DOHH2 (cell line): ENCODE results near the gene PRDM1.

Experiments used
- H3F3A ChIP-seq: fragments of 200-600 bp; sonication (generic), shearing (Covaris generic); 2 replicates; pipeline ENCODE4 v1.6.0; 2016; ENCODE audit warnings: antibody characterized with exemption, mild to moderate bottlenecking; ENCODE audit not compliant: control insufficient read depth, insufficient read depth
- H3K27ac ChIP-seq: fragments of 200-600 bp; sonication (generic); 2 replicates; pipeline ENCODE4 v1.5.1; 2014; ENCODE audit warnings: low read depth, mild to moderate bottlenecking, low read length, moderate library complexity
- H3K27me3 ChIP-seq: fragments of 200-600 bp; sonication (generic); 2 replicates; pipeline ENCODE4 v1.6.1; 2014; ENCODE audit warnings: mild to moderate bottlenecking, low read length, mixed read lengths; ENCODE audit not compliant: control insufficient read depth
- H3K36me3 ChIP-seq: fragments of 200-600 bp; sonication (generic); 2 replicates; pipeline ENCODE4 v1.6.1; 2014; ENCODE audit warnings: mild to moderate bottlenecking, low read length, moderate library complexity, mixed read lengths; ENCODE audit not compliant: control insufficient read depth
- H3K4me1 ChIP-seq: fragments of 200-600 bp; sonication (generic); 2 replicates; pipeline ENCODE4 v1.6.1; 2014; ENCODE audit warnings: mild to moderate bottlenecking, low read length, mixed read lengths; ENCODE audit not compliant: control insufficient read depth
- H3K4me2 ChIP-seq: fragments of 200-600 bp; sonication (generic); 2 replicates; pipeline ENCODE4 v1.6.0; 2014; ENCODE audit warnings: mild to moderate bottlenecking, low read length, moderate library complexity
- H3K4me3 ChIP-seq: fragments of 200-600 bp; sonication (generic); 2 replicates; pipeline ENCODE4 v1.5.1; 2014; ENCODE audit warnings: mild to moderate bottlenecking, low read length, mixed read lengths
- H3K79me2 ChIP-seq: fragments of 200-600 bp; sonication (generic); 2 replicates; pipeline ENCODE4 v1.6.1; 2014; ENCODE audit warnings: mild to moderate bottlenecking, low read length, mixed read lengths; ENCODE audit not compliant: control insufficient read depth
- H3K9me2 ChIP-seq: fragments of 200-600 bp; sonication (generic); replicated peaks from 2 replicates; pipeline ENCODE4 v1.6.1; 2014; ENCODE audit warnings: mild to moderate bottlenecking, low read length, mixed read lengths; ENCODE audit not compliant: control insufficient read depth
- H3K9me3 ChIP-seq: fragments of 200-600 bp; sonication (generic); 2 replicates; pipeline ENCODE4 v1.6.1; 2014; ENCODE audit warnings: antibody characterized with exemption, low read length, mixed read lengths; ENCODE audit not compliant: control insufficient read depth, insufficient read depth
- H4K20me1 ChIP-seq: fragments of 200-600 bp; sonication (generic); 2 replicates; pipeline ENCODE4 v1.6.0; 2014; ENCODE audit warnings: low read depth, mild to moderate bottlenecking, antibody characterized with exemption, low read length, moderate library complexity; ENCODE audit not compliant: control insufficient read depth, insufficient read depth
- CTCF ChIP-seq: fragments of 200-600 bp; sonication (generic); IDR thresholded peaks from one replicate; pipeline ENCODE4 v1.5.1; 2014; ENCODE audit warnings: antibody characterized with exemption, mild to moderate bottlenecking, low read depth, low read length; ENCODE audit not compliant: poor library complexity, severe bottlenecking
- EZH2phosphoT487 ChIP-seq: fragments of 200-600 bp; sonication (generic); IDR thresholded peaks from 2 replicates; pipeline ENCODE4 v1.6.1; 2017; ENCODE audit warnings: borderline replicate concordance, mild to moderate bottlenecking, antibody characterized with exemption, low read length, moderate library complexity, mixed read lengths

Gene PRDM1

DNA sequence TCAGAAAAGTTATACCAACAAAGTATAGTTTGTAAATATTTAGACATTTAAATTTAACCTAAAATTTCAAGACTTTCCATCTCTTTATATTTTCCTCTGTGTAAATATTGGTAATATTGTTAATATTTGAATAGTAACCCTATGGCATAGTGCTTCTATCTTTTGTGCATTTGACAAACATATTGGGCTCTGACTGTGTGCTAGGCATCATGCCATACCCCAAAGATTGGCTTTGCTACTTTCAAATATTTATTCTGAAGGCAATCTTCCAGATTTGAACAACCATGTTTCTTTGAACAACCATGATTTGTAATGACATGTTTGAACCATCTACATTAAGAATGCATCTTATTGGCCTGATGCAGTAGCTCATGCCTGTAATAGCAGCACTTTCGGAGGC, 15.5 kb upstream of the PRDM1 start:
- Histone ChIP-seq H3K27me3 (0 out of 2 replicates have a peak, but pooled peaks cover 3% of the 10 kb centered on the region), H3K27ac (no peak overlapping the region), H3K9me3 (no peaks in the 10 kb centered on the region), H3K9me2 (no peaks in the 10 kb centered on the region; the same call in 1 of the 2 replicates), H3K36me3 (no peaks in the 10 kb centered on the region), H3K4me2 (no peak overlapping the region), H3F3A (no peaks in the 10 kb centered on the region), H3K4me1 (no peaks in the 10 kb centered on the region), H3K4me3 (no peak overlapping the region), H4K20me1 (no peaks in the 10 kb centered on the region), H3K79me2 (no peaks in the 10 kb centered on the region)
- no peak for TF ChIP-seq EZH2phosphoT487
- no peak for TF ChIP-seq CTCF

DNA sequence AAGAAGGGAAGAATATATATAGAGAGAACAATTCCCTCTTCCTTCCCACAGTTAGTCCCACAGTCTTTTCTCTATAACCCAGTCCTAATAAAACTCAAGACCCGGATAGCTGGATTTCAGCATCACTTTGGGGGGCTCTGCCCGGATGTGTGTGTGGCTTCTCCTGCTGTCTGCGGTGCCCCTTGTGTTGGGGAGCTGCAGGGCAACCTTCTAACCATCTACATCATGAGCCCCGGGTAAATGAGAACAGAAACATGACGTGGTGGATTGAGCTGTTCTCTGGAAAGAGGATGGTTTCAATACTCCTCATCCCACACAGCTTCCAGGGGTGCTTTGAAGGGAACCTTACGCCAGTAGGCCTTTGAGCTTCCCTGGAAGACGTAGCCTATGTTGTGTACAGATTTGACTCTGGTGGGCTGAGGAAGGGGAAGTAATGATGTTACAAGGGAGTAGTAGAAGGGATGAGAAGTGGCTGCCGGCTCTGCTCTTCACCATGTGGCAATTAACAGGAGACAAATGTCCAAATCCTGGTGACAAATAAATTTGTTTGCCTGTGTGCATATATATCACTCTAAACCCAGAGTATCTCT, 13.5 kb upstream of the PRDM1 start:
- Histone ChIP-seq H4K20me1 (no peaks in the 10 kb centered on the region), H3K9me3 (no peaks in the 10 kb centered on the region), H3F3A (no peaks in the 10 kb centered on the region), H3K27ac (no peak overlapping the region), H3K79me2 (no peaks in the 10 kb centered on the region), H3K27me3 (0 out of 2 replicates have a peak, but pooled peaks cover 3% of the 10 kb centered on the region), H3K4me2 (no peak overlapping the region), H3K4me1 (no peaks in the 10 kb centered on the region), H3K9me2 (no peaks in the 10 kb centered on the region; the same call in 1 of the 2 replicates), H3K36me3 (no peaks in the 10 kb centered on the region), H3K4me3 (no peak overlapping the region)
- TF ChIP-seq EZH2phosphoT487 (no peak), CTCF (no peak)

DNA sequence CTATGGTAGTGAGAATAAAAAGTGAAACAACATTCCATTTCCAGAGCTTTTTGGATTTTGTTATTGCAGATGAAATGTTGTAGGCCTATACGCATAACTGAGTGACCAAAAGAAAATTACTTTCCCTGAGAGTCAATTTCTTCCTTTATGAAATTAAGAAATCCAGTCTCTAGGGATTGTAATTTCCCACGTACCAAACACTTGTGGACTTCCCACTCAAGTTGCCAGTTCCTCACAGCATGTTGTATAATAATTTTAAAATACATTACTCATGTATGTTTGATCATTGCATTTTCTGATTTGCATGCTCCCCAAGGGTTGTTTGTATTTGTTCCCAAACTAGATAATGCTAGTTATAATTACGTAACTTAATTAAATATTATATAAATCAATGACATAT, 12.0 kb upstream of the PRDM1 start:
- H3K36me3 ChIP-seq, result no peaks in the 10 kb centered on the region
- TF ChIP-seq EZH2phosphoT487 (no peak), CTCF (no peak)
- H3K27me3 ChIP-seq, result 0 out of 2 replicates have a peak, but pooled peaks cover 3% of the 10 kb centered on the region
- H3K4me3 ChIP-seq, result no peak overlapping the region
- H3K9me3 ChIP-seq, result no peaks in the 10 kb centered on the region
- no peaks in the 10 kb centered on the region for H4K20me1 ChIP-seq
- H3K4me1 ChIP-seq, result no peaks in the 10 kb centered on the region
- no peaks in the 10 kb centered on the region; the same call in 1 of the 2 replicates for H3K9me2 ChIP-seq
- H3K27ac ChIP-seq, result no peak overlapping the region
- no peaks in the 10 kb centered on the region for H3K79me2 ChIP-seq
- H3F3A ChIP-seq, result no peaks in the 10 kb centered on the region
- H3K4me2 ChIP-seq, result no peak overlapping the region
